H1 (cell line): ENCODE measurements around the gene RPS6KC1.

Experiments
- CBX8 ChIP-seq: fragments of 300-800, 300-1000 bp; sonication (generic); IDR thresholded peaks from 2 replicates; pipeline ENCODE4 v1.7.1; 2016; ENCODE audit warnings: low read depth, low read length, borderline replicate concordance
- CHD2 ChIP-seq: IDR thresholded peaks from 2 replicates; pipeline ENCODE4 v1.6.1; 2012; ENCODE audit warnings: low read length, improper control_type of control experiment
- E2F6 ChIP-seq: IDR thresholded peaks from 2 replicates; pipeline ENCODE4 v1.6.1; 2012; ENCODE audit warnings: inconsistent platforms
- JUND ChIP-seq: IDR thresholded peaks from 2 replicates; pipeline ENCODE4 v1.6.1; 2011; ENCODE audit warnings: mild to moderate bottlenecking, improper control_type of control experiment, low read length
- POLR2A ChIP-seq, 2 experiments: IDR thresholded peaks; 1 replicate in 1 of 2; 2 replicates in 1 of 2; pipeline ENCODE4 v1.6.1; 2011; ENCODE audit warnings: low read depth in 2 of 2, low read length in 2 of 2, mild to moderate bottlenecking in 2 of 2; ENCODE audit errors: control extremely low read depth in 1 of 2
- POLR2AphosphoS5 ChIP-seq: IDR thresholded peaks from 2 replicates; pipeline ENCODE4 v1.6.1; 2011; ENCODE audit warnings: low read depth, low read length
- RAD21 ChIP-seq, 2 experiments: IDR thresholded peaks in 1 of 2; conservative IDR thresholded peaks in 1 of 2; 2 replicates each; pipeline ENCODE4 v1.6.1; 2011; ENCODE audit warnings: low read depth in 2 of 2, low read length in 2 of 2, improper control_type of control experiment in 1 of 2, inconsistent platforms in 1 of 2, mild to moderate bottlenecking in 1 of 2, moderate library complexity in 1 of 2
- RNF2 ChIP-seq: fragments of 200-900, 300-1000 bp; sonication (generic); IDR thresholded peaks from 2 replicates; pipeline ENCODE4 v1.7.1; 2016; ENCODE audit warnings: borderline replicate concordance, low read depth, mild to moderate bottlenecking, antibody characterized with exemption, low read length; ENCODE audit not compliant: poor library complexity, severe bottlenecking; ENCODE audit errors: missing control alignments
- SIN3A ChIP-seq, 2 experiments: IDR thresholded peaks in 1 of 2; conservative IDR thresholded peaks in 1 of 2; 2 replicates each; pipeline ENCODE4 v1.6.1; 2011 to 2012; ENCODE audit warnings: low read length in 2 of 2, improper control_type of control experiment in 1 of 2, low read depth in 1 of 2, mild to moderate bottlenecking in 1 of 2
- SP1 ChIP-seq: IDR thresholded peaks from 2 replicates; pipeline ENCODE4 v1.6.1; 2011; ENCODE audit warnings: low read depth, low read length
- TF ChIP-seq, protein P1 (sequence below), 3 experiments: IDR thresholded peaks; 1 replicate in 2 of 3; 2 replicates in 1 of 3; pipeline versions ENCODE4 v1.5.1 to v1.6.1; 2011; ENCODE audit warnings: low read length in 3 of 3, mild to moderate bottlenecking in 3 of 3, inconsistent platforms in 2 of 3, low read depth in 1 of 3, moderate library complexity in 1 of 3; ENCODE audit not compliant: insufficient read depth in 1 of 3; ENCODE audit errors: control extremely low read depth in 1 of 3

GRCh38 chr1:213136190-213136917 is 85.3 kb downstream of the RPS6KC1 start:
- TF ChIP-seq SIN3A (conservative IDR thresholded peaks at IDR 0.05 in 1 of 2, IDR thresholded peaks at IDR 0.05 in 1 of 2; ENCODE audit: low read depth in 1 of 2, low read length in 2 of 2) (no peak), POLR2A (IDR thresholded peaks at IDR 0.05; ENCODE audit: control extremely low read depth in 1 of 2, low read depth in 2 of 2, low read length in 2 of 2) (no peak), JUND (no peak), CBX8 (no peak), RNF2 (no peak), CHD2 (no peak), E2F6 (no peak), POLR2AphosphoS5 (no peak), RAD21 (IDR thresholded peaks at IDR 0.05 in 1 of 2, conservative IDR thresholded peaks at IDR 0.05 in 1 of 2; ENCODE audit: low read depth in 2 of 2, low read length in 2 of 2) (no peak), SP1 (no peak)
- TF ChIP-seq, protein P1, sequence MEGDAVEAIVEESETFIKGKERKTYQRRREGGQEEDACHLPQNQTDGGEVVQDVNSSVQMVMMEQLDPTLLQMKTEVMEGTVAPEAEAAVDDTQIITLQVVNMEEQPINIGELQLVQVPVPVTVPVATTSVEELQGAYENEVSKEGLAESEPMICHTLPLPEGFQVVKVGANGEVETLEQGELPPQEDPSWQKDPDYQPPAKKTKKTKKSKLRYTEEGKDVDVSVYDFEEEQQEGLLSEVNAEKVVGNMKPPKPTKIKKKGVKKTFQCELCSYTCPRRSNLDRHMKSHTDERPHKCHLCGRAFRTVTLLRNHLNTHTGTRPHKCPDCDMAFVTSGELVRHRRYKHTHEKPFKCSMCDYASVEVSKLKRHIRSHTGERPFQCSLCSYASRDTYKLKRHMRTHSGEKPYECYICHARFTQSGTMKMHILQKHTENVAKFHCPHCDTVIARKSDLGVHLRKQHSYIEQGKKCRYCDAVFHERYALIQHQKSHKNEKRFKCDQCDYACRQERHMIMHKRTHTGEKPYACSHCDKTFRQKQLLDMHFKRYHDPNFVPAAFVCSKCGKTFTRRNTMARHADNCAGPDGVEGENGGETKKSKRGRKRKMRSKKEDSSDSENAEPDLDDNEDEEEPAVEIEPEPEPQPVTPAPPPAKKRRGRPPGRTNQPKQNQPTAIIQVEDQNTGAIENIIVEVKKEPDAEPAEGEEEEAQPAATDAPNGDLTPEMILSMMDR (IDR thresholded peaks at IDR 0.05; ENCODE audit: control extremely low read depth in 1 of 3, insufficient read depth in 1 of 3, low read depth in 1 of 3, low read length in 3 of 3) = no peak
